GM12878 (cell line): ENCODE measurements around the gene SGMS1. TPM values are rescaled to one million over a fixed set of nuclear protein-coding genes. Genes with fewer than 3 reads are reported as not detected.

Source experiments
- CREB1 ChIP-seq: IDR thresholded peaks from 2 replicates; pipeline ENCODE4 v1.6.1; 2012; ENCODE audit warnings: low read depth, mild to moderate bottlenecking, inconsistent platforms
- EGR1 ChIP-seq, 2 experiments: IDR thresholded peaks; 1 replicate in 1 of 2; 2 replicates in 1 of 2; pipeline ENCODE4 v1.6.1; 2011 to 2012; ENCODE audit warnings: low read depth in 2 of 2, low read length in 2 of 2, borderline replicate concordance in 1 of 2, mild to moderate bottlenecking in 1 of 2, moderate library complexity in 1 of 2
- KAT2A ChIP-seq: conservative IDR thresholded peaks from 2 replicates; pipeline ENCODE4 v1.6.1; 2011; ENCODE audit warnings: low read depth, low read length; ENCODE audit not compliant: control insufficient read depth
- MYB ChIP-seq: fragments of 150-350 bp; IDR thresholded peaks from 2 replicates; pipeline ENCODE4 v1.6.1; 2014; ENCODE audit warnings: mild to moderate bottlenecking, low read depth, low read length, borderline replicate concordance
- NR2C1 ChIP-seq: fragments of 450-650 bp; IDR thresholded peaks from 2 replicates; pipeline ENCODE4 v1.6.1; 2017; ENCODE audit warnings: antibody characterized with exemption, mild to moderate bottlenecking, moderate library complexity
- PAX5 ChIP-seq: IDR thresholded peaks from 2 replicates; pipeline ENCODE4 v1.6.1; 2011; ENCODE audit warnings: low read depth, low read length, borderline replicate concordance
- RAD21 ChIP-seq: IDR thresholded peaks from 2 replicates; pipeline ENCODE4 v1.6.1; 2011; ENCODE audit warnings: mild to moderate bottlenecking, low read depth, low read length, moderate library complexity; ENCODE audit not compliant: insufficient read depth
- STAT3 ChIP-seq: IDR thresholded peaks from 2 replicates; pipeline ENCODE4 v1.6.1; 2011; ENCODE audit warnings: low read depth, low read length, improper control_type of control experiment
- SUPT20H ChIP-seq: IDR thresholded peaks from 2 replicates; pipeline ENCODE4 v1.6.1; 2011; ENCODE audit warnings: low read depth, mild to moderate bottlenecking, low read length, moderate library complexity, borderline replicate concordance; ENCODE audit not compliant: control insufficient read depth
- WRNIP1 ChIP-seq: IDR thresholded peaks from 2 replicates; pipeline ENCODE4 v1.6.1; 2011; ENCODE audit warnings: low read depth, low read length, improper control_type of control experiment, borderline replicate concordance
- polyA plus RNA-seq, 11 experiments: library from polyadenylated mRNA; depleted of rRNA in 4 of 11; unstranded in 6 of 11; stranded (reverse) in 5 of 11; fragments of >200 nt; fragmentation: Nextera tagmentation in 4 of 11; fragmentation: Illumina TruSeq in 1 of 11; extraction: Ambion mirVana in 4 of 11; extraction: Trizol in 1 of 11; gene quantifications; 1 replicate in 1 of 11; 2 replicates in 10 of 11; pipeline versions ENCODE4 v1.2.1 to v1.2.3, GENCODE V29; 2011 to 2016; ENCODE audit warnings: inconsistent platforms in 2 of 11, missing spikeins in 2 of 11, low read depth in 1 of 11
- total RNA-seq, 4 experiments: library from RNA; depleted of rRNA in 3 of 4; stranded (reverse); fragments of >200 nt in 3 of 4; fragmentation: Illumina TruSeq in 1 of 4; extraction: Trizol in 1 of 4; gene quantifications; 2 replicates each; pipeline versions ENCODE4 v1.2.1 to v1.2.3, GENCODE V29; 2013 to 2021
- TF ChIP-seq, protein P1 (sequence below): fragments of 450-650 bp; IDR thresholded peaks from 2 replicates; pipeline ENCODE4 v1.6.1; 2016; ENCODE audit warnings: mild to moderate bottlenecking, moderate library complexity, borderline replicate concordance
- TF ChIP-seq, protein P2 (sequence below): fragments of 450-650 bp; conservative IDR thresholded peaks from 2 replicates; pipeline ENCODE4 v1.6.1; 2017; ENCODE audit warnings: mild to moderate bottlenecking, moderate library complexity
- TF ChIP-seq, protein P3 (sequence below): IDR thresholded peaks from 2 replicates; pipeline ENCODE4 v1.6.1; 2012; ENCODE audit warnings: low read depth, low read length, improper control_type of control experiment
- TF ChIP-seq, protein P4 (sequence below): fragments of 150-350 bp; IDR thresholded peaks from 2 replicates; pipeline ENCODE4 v1.6.1; 2014; ENCODE audit warnings: mild to moderate bottlenecking, low read depth, low read length
- TF ChIP-seq, protein P5 (sequence below): fragments of 450-650 bp; IDR thresholded peaks from 2 replicates; pipeline ENCODE4 v1.6.1; 2016; ENCODE audit warnings: mild to moderate bottlenecking
- TF ChIP-seq, protein P6 (sequence below): fragments of 450-650 bp; IDR thresholded peaks from 2 replicates; pipeline ENCODE4 v1.6.1; 2017; ENCODE audit warnings: mild to moderate bottlenecking, low read depth, inconsistent platforms; ENCODE audit not compliant: poor library complexity, severe bottlenecking

Gene SGMS1
- total and polyA plus RNA-seq, 10 of the 15 experiments (the other 5 are each of a cell fraction or from before 2014, with no cell fraction given): 1.4 to 14.5 (median 4.9) TPM

DNA sequence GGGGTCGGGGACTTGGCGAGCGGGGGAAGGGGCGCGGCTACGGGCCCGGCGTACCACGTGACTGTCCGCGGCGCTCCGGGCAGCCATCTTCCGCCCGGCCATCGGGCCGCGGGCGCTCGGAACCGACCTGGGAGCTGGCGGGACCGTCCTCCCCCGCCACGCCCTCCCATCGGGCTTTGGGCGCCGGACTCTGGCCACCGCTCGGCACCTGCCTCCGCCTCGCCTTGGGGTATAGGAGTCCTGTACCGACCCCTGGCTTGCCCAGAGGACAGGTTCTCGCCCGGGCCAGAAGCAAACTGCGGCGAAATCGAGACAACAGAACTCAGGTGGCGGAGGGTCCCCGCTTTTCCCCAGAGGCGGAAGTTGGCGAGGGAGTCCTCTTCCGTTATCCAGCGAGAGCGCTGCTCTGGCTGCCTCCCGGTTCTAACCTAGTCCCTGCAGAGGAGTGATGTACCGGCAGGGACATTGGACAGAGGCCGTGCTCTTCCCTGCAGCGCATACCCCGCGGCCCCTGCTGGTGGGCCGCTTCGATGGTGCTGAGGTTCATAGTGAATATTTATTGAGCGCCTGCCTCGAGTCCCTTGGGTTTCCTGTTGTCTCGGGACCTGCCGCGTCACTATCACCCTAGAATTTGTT lies 1.2 kb upstream of the SGMS1 start (continued):
- TF ChIP-seq, protein P1, sequence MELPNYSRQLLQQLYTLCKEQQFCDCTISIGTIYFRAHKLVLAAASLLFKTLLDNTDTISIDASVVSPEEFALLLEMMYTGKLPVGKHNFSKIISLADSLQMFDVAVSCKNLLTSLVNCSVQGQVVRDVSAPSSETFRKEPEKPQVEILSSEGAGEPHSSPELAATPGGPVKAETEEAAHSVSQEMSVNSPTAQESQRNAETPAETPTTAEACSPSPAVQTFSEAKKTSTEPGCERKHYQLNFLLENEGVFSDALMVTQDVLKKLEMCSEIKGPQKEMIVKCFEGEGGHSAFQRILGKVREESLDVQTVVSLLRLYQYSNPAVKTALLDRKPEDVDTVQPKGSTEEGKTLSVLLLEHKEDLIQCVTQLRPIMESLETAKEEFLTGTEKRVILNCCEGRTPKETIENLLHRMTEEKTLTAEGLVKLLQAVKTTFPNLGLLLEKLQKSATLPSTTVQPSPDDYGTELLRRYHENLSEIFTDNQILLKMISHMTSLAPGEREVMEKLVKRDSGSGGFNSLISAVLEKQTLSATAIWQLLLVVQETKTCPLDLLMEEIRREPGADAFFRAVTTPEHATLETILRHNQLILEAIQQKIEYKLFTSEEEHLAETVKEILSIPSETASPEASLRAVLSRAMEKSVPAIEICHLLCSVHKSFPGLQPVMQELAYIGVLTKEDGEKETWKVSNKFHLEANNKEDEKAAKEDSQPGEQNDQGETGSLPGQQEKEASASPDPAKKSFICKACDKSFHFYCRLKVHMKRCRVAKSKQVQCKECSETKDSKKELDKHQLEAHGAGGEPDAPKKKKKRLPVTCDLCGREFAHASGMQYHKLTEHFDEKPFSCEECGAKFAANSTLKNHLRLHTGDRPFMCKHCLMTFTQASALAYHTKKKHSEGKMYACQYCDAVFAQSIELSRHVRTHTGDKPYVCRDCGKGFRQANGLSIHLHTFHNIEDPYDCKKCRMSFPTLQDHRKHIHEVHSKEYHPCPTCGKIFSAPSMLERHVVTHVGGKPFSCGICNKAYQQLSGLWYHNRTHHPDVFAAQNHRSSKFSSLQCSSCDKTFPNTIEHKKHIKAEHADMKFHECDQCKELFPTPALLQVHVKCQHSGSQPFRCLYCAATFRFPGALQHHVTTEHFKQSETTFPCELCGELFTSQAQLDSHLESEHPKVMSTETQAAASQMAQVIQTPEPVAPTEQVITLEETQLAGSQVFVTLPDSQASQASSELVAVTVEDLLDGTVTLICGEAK: peak; percentile 40; the same call in 1 of the 2 replicates
- peak; percentile 52 for TF ChIP-seq RAD21
- TF ChIP-seq MYB: no peak
- TF ChIP-seq CREB1: 0 out of 2 replicates have a peak, but pooled peaks have one; percentile 19
- no peak for TF ChIP-seq KAT2A
- no peak for TF ChIP-seq PAX5
- TF ChIP-seq, protein P2, sequence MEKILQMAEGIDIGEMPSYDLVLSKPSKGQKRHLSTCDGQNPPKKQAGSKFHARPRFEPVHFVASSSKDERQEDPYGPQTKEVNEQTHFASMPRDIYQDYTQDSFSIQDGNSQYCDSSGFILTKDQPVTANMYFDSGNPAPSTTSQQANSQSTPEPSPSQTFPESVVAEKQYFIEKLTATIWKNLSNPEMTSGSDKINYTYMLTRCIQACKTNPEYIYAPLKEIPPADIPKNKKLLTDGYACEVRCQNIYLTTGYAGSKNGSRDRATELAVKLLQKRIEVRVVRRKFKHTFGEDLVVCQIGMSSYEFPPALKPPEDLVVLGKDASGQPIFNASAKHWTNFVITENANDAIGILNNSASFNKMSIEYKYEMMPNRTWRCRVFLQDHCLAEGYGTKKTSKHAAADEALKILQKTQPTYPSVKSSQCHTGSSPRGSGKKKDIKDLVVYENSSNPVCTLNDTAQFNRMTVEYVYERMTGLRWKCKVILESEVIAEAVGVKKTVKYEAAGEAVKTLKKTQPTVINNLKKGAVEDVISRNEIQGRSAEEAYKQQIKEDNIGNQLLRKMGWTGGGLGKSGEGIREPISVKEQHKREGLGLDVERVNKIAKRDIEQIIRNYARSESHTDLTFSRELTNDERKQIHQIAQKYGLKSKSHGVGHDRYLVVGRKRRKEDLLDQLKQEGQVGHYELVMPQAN: peak; percentile 85; the same call in 1 of the 2 replicates
- TF ChIP-seq, protein P3, sequence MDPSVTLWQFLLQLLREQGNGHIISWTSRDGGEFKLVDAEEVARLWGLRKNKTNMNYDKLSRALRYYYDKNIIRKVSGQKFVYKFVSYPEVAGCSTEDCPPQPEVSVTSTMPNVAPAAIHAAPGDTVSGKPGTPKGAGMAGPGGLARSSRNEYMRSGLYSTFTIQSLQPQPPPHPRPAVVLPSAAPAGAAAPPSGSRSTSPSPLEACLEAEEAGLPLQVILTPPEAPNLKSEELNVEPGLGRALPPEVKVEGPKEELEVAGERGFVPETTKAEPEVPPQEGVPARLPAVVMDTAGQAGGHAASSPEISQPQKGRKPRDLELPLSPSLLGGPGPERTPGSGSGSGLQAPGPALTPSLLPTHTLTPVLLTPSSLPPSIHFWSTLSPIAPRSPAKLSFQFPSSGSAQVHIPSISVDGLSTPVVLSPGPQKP: no peak
- no peak for TF ChIP-seq WRNIP1
- no peak for TF ChIP-seq EGR1 (IDR thresholded peaks at IDR 0.05; ENCODE audit: borderline replicate concordance in 1 of 2, low read depth in 2 of 2, low read length in 2 of 2)
- TF ChIP-seq NR2C1: no peak
- TF ChIP-seq STAT3: no peak
- TF ChIP-seq SUPT20H: no peak
- TF ChIP-seq, protein P4, sequence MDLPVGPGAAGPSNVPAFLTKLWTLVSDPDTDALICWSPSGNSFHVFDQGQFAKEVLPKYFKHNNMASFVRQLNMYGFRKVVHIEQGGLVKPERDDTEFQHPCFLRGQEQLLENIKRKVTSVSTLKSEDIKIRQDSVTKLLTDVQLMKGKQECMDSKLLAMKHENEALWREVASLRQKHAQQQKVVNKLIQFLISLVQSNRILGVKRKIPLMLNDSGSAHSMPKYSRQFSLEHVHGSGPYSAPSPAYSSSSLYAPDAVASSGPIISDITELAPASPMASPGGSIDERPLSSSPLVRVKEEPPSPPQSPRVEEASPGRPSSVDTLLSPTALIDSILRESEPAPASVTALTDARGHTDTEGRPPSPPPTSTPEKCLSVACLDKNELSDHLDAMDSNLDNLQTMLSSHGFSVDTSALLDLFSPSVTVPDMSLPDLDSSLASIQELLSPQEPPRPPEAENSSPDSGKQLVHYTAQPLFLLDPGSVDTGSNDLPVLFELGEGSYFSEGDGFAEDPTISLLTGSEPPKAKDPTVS: no peak
- TF ChIP-seq, protein P5, sequence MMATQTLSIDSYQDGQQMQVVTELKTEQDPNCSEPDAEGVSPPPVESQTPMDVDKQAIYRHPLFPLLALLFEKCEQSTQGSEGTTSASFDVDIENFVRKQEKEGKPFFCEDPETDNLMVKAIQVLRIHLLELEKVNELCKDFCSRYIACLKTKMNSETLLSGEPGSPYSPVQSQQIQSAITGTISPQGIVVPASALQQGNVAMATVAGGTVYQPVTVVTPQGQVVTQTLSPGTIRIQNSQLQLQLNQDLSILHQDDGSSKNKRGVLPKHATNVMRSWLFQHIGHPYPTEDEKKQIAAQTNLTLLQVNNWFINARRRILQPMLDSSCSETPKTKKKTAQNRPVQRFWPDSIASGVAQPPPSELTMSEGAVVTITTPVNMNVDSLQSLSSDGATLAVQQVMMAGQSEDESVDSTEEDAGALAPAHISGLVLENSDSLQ: no peak
- TF ChIP-seq, protein P6, sequence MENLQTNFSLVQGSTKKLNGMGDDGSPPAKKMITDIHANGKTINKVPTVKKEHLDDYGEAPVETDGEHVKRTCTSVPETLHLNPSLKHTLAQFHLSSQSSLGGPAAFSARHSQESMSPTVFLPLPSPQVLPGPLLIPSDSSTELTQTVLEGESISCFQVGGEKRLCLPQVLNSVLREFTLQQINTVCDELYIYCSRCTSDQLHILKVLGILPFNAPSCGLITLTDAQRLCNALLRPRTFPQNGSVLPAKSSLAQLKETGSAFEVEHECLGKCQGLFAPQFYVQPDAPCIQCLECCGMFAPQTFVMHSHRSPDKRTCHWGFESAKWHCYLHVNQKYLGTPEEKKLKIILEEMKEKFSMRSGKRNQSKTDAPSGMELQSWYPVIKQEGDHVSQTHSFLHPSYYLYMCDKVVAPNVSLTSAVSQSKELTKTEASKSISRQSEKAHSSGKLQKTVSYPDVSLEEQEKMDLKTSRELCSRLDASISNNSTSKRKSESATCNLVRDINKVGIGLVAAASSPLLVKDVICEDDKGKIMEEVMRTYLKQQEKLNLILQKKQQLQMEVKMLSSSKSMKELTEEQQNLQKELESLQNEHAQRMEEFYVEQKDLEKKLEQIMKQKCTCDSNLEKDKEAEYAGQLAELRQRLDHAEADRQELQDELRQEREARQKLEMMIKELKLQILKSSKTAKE: peak; percentile 14
